Stimulated activated CD8-positive, alpha-beta memory T cell treated with anti-CD3 and anti-CD28 coated beads, Interleukin-7, amount 100 ng/mL, for 24 hours (primary cell): ENCODE results near the gene ZNF488.
"Not testable (repeated sequence)": the region's sequence is repeated elsewhere in the genome, so short reads cannot be mapped to it uniquely, and the experiment has no call there.

ENCODE experiments used
- DNase-seq: peaks from one replicate; pipeline ENCODE4 v3.0.0-alpha.2; 2020; ENCODE audit warnings: low read depth

ZNF488 gene

DNA sequence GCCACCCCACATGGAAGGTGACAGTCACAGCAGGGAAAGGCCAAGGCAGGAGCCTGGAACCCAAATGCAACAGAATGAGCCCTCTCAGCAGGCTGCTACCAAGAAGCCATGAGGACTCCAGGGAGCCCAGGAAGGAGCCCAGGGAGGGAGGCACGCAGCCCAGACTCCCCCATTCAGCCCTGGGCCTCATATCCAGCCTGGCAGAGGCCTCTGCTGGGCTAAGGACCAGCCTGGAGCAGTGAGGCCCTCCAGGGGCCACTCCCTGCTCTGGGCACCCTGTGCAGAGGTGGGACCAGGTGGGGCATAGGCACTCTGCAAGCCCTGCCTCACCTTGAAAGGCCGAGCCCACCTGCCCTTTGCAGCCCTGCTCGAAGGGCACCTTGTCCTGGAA is 25.8 kb upstream of the ZNF488 start:
- DNase-seq: no peak

DNA sequence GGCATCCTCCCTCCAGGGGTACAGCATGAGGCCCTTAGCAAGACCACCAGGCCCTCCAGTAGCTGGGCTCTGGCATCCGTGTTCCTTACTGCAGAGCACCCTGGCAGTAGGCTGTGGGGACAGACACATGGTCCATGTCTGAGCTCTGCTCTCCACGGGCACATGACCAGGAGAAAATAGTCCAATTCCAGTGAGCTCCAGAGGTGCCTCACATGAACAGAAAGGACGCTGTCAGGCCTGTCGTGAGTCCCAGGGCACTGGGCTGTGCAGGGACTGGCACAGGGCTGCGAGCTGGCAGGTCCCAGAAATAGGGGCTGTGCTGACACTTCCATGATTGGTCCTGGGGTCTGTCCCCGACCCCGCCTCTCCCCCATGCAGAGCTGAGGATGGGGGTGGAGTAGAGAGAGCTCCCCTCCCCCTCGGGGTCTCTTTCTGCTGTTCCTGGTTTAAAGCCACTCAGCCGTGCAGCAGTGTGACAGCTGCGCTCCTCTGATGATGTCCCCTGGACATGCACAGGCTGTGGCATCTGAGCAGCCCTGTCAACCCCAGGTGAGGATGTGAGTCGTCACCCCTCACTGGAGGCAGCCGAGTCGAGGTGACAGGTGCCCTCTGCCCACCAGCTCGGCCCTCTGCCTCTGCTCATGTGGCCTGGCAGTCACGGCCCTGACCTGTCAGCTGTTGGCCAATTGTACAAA is 25.2 kb upstream of the ZNF488 start:
- DNase-seq: no peak

GRCh38 chr10:47408606-47409005 is 24.5 kb upstream of the ZNF488 start:
- DNase-seq: no peak

DNA sequence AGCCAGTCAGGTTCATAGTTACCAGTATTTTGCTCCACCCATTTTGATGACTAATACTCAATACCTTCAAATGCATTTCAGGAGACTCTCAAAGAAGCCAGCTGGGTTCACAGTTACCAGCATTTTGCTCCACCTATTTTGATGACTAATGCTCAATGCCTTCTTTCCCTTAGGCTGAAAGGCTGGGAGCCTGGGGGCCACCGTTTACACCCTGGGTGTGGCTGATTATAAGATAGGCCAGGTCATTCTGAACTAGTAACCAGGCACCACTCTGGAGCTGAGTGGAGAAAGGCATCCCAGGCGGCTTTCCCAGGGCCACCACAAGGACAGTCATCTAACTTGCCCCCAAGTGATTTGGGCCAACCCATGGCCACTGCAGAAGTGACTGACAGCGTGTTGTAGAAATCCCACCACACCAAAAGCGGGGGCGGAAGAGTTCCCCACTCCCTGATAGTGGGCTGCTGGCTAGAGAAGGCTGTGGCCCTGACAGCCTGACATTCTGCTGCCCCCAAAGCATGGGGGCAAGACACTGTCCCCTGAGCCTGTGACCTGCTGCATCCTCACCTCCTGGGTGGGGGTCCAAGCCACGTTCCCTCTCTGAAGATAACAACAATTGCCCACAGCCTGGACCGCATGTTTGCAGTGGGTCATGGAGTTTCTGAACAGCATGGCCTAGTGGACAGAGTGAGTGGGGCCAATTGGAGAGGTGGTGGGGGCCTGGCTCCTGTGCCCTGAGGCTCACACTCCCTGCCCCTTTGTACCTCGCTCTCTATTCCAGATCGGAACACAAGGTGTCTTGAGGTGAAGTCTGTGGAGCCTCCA is 23.0 kb upstream of the ZNF488 start:
- no peak for DNase-seq

DNA sequence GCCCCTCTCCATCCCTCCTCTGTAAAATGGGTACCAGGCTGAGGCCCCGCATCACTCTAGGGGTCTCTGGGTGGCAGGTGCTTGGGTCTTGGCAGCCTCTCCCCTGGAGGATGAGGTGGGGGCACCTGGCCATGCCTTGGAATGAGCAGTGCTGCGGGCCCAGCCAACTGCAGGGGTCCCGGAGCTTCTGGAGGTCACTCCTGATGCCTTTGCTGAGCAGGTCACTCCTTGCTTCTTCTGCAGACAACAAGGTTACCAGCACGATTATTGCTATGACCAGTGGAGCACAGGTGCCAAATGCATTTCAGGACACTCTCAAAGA is 22.4 kb upstream of the ZNF488 start:
- no peak for DNase-seq

- DNase-seq: no peak
These were observed 21.9 kb upstream of the ZNF488 start for GRCh38 chr10:47405857-47406547.

DNA sequence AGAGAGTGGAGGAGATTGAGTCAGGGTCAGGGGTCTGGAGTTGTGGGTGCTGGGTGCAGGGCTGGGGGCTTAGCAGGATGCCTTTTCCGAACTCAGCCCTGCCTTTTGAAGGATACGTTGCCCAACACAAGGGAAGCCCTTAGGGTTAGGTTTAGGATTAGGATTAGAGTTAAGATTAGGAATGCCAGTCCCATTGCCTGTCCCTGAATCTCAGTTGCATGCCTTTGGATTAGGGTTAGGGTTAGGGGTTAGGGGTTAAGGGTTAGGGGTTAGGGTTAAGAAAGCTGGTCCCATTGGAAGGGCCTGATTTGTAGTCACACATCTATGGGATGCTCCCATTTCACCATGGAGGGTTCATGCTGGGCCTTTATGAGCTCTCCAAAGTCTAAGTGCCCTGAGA is 20.8 kb upstream of the ZNF488 start:
- no peak for DNase-seq

DNA sequence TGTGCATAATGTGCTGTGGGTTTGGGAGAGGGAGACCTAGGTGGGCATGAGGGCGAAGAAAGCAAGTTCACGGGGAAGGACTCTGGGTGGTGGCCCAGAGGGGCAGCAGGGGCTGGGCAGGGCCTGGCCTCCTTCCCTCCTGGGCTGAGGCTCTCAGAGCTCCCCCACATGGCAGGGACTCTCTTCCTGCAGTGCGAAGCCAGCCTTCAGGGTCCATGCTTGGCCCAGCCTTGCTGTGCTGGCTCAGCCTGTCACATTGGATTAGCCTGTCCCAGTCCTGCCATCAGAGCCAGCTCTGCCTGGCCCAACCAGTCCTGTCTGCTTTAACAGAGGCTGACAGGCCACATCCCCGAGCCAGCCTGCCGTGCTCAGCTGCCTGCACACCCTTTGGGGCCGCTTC is 20.4 kb upstream of the ZNF488 start:
- no peak for DNase-seq

DNA sequence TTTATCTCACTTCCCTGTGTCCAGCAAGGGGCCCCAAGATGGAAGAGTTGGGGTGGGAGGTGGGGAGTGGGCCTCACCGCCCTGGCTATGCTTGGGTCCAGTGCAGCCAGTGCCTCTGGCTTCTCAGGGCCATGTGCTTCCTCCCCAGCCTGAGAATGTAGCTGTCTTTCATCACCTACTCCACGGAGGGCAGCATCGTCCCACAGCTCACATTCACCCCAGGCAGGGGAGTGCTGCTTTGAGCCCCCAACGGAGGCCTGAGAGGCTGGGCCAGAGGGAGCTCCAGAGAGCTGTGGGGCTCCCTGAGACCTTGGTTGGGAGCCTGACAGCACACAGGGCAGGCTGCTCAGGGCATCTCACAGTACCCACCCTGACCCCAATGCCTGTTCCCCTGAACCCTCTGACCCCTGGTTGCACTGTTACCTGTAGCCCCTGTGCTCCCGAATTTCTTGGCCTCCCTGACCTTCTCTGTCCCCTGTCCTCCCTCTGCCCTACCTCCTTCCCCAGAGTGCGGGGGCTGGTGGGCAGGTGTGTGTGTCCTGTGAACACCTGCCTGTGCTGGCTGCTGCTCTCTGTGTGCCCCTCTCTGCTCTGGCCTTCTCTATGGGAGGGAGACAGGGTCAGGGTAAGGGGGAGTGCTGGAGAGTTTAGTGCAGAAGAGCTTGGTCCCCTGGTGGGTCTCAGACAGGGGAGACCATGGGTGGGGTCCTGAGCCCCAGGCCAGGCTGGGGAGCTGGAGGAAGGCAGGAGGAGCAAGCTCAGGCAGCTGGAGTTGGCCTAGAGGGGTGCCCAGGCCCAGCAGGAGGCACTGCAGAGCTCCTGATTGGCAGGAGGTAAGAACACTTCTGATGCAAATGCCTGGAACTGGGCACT is 19.6 kb upstream of the ZNF488 start:
- no peak for DNase-seq

- DNase-seq: no peak
These were observed 18.7 kb upstream of the ZNF488 start for GRCh38 chr10:47402641-47403301.

GRCh38 chr10:47401874-47402640 is 18.0 kb upstream of the ZNF488 start:
- DNase-seq: no peak

DNA sequence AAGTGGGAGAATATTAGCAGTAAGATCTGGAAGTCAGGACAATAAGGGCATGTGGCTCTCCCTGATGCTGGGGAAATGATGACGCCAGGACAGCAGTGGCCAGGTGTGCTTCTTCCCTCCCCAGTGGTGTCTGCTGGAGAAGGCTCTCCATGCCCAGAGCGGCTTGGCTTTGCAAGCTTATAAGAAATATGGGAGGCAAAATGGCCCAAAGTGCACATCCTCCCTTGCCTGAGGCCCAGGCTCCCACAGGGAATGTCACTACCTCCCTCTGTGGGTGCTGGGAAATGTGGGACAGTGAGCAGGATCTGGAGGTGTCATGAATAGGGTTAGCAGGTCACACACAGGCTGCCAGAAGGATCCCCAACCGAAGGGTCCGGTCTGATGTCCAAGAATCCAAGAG is 17.1 kb upstream of the ZNF488 start:
- DNase-seq: no peak

GRCh38 chr10:47400786-47401185 is 16.7 kb upstream of the ZNF488 start:
- DNase-seq: no peak

GRCh38 chr10:47400251-47400650 is 16.2 kb upstream of the ZNF488 start:
- no peak for DNase-seq

DNA sequence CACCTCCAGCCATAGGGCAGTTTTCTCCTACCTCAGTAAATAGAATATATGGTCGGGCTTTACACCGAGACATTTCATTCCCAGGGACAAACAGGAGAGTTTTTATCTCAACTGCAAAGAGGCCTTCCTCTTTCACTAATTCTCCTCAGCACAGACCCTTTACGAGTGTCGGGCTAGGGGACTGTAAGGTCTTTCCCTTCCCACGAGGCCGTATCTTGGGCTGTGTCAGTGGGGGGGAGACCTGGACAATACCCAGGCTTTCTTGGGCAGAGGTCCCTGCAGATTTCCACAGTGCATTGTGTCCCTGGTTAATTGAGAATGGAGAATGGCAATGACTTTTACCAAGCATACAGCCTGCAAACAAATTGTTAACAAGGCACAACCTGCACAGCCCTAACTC is 13.2 kb upstream of the ZNF488 start:
- DNase-seq: no peak

GRCh38 chr10:47396311-47396717 is 12.2 kb upstream of the ZNF488 start:
- no peak for DNase-seq

DNA sequence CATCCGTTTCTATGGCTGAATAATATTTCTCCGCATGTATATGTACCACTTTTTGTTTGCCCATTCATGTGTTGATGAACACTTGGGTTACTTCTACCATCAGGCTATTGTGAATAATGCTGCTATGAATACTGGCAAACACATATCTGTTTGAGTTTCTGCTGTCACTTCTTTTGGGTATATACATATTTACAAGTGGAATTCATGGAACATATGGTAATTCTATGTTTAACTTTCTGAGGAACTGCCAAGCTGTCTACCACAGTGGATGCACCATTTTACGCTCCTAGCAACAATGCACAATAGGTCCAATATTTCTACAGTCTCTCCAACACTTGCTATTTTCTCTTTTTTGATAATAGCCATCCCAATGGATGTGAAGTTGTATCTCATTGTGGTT is 5.5 kb upstream of the ZNF488 start:
- no peak for DNase-seq

DNA sequence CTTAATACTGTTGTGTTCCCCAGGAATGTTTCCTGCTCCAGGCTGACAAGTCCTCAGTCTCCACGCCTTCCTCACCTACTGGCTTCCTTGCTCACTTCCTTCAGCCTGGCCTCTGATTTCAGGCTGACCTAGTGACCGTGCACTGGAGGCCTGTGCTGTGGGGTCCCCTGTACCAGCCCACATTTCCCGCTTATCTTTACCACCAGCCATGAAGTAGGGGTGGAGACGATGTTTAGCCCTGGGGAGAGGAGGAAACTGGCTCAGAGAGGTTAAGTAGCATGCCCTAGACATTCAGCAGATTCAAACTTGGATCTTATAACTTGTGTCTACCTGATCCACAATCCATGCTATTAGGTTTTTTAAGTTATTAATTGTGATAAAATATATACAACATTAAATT is 4.8 kb upstream of the ZNF488 start:
- DNase-seq: no peak

- DNase-seq: not testable (repeated sequence)
These were observed 2.0 kb upstream of the ZNF488 start for GRCh38 chr10:47386104-47386503.

DNA sequence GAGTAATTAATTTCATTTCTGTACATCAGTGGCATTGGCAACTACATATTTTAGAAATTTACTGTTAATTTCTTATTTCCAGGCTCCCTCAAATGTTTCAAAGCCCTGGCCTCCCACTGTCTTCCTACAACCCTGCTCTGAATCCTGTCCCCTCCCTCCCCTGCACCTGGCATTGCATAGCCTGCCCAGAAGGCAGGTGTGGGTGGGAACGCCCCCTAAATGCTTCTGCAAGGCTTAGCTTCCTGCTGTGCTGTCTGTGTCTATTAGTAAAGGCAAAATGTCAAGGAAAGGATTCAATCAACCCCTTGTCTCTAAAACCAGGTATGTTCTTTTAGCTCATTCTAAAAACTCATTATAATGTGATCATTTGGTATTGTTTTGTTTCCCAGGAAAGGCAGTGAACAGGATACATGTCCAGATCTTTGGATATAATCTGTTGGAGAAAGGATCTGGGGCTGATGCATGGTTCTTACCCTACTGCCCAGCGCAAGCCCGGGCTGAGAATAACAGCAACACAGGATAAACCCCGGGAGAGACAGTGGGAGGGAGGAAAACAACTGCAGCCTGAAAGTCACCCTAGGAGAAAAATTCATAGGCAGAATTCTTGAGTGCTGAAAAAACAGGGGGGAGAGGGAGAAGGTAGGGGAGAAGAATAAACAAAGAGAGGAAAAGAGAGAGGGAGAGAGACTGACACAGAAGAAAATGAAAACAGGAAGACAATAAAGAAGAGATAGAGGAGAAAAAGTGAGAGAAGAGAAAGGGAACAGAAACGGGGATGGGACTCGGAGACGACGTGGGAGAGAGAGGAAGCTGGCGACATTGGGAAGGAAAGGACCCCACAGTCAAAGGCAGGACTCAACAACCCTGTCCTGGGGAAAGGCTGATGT is 589 bp downstream of the ZNF488 start:
- DNase-seq: no peak
